ENCODE results near the gene NHLH2. TPM values are rescaled to one million over a fixed set of nuclear protein-coding genes. Genes with fewer than 3 reads are reported as not detected.

The NHLH2 gene
- total RNA-seq, 1 experiment from 2014 or later: not detected

GRCh38 chr1:115829023-115829674 is 11.8 kb downstream of the NHLH2 start:
- H3K4me1 ChIP-seq (ENCODE audit: control insufficient read depth in 1 of 2, insufficient read depth in 2 of 2, low read length in 2 of 2): peaks cover 9 to 15% of the 10 kb centered on the region in 2 experiments; a peak in 3 of 4 replicates
- H3K4me2 ChIP-seq (ENCODE audit: low read length): peak overlapping the region; percentile 40
- no peak overlapping the region for H3K27ac ChIP-seq (ENCODE audit: low read depth, low read length)
- ChIA-PET RAD21 (ENCODE audit: low non-redundant PET in 1 of 2, low total read pairs in 2 of 2, uncharacterized antibody in 2 of 2, unreplicated experiment in 2 of 2) (no interaction called here), CTCF (interaction anchor here (0.8 kb wide), 1 partner anchor 14 kb away, joined by 3 read pairs; no protein-coding TSS in a partner anchor), POLR2A (no interaction called here)
- no peak overlapping the region for H3K4me3 ChIP-seq (replicated peaks in 1 of 2; ENCODE audit: low read depth in 1 of 2, low read length in 2 of 2)
- H2AFZ ChIP-seq (ENCODE audit: low read depth, low read length, poor library complexity, severe bottlenecking): peak overlapping the region; percentile 90
- peak; percentile 24 for DNase-seq (ENCODE audit: low read depth, low spot score)
- H4K20me1 ChIP-seq (ENCODE audit: insufficient read depth): no peaks in the 10 kb centered on the region
- no TSS peak for BruUV-seq (replicated peaks)
- TF ChIP-seq JUND (IDR thresholded peaks at IDR 0.05) (0 out of 2 replicates have a peak, but pooled peaks have one; percentile 29), YY1 (IDR thresholded peaks at IDR 0.05; ENCODE audit: extremely low read depth, insufficient replicate concordance, low read depth, low read length) (no peak), ELF1 (IDR thresholded peaks at IDR 0.05; ENCODE audit: borderline replicate concordance, low read depth) (no peak), ZFX (IDR thresholded peaks at IDR 0.05) (no peak), ZNF274 (IDR thresholded peaks at IDR 0.05; ENCODE audit: low read depth, low read length) (no peak), RAD21 (IDR thresholded peaks at IDR 0.05; ENCODE audit: low read depth) (no peak), POLR2A (IDR thresholded peaks at IDR 0.05; ENCODE audit: borderline replicate concordance, extremely low read depth, insufficient read depth, insufficient read length) (no peak), MAX (IDR thresholded peaks at IDR 0.05) (no peak), FOSL1 (IDR thresholded peaks at IDR 0.05; ENCODE audit: low read depth) (peak; percentile 30; the same call in 1 of the 2 replicates), EZH2phosphoT487 (IDR thresholded peaks at IDR 0.05; ENCODE audit: borderline replicate concordance) (no peak), EGR1 (IDR thresholded peaks at IDR 0.05; ENCODE audit: low read depth) (no peak), EZH2 (IDR thresholded peaks at IDR 0.05) (no peak), CBX3 (IDR thresholded peaks at IDR 0.05; ENCODE audit: low read depth) (no peak), POLR2AphosphoS5 (IDR thresholded peaks at IDR 0.05; ENCODE audit: low read depth, low read length) (no peak), TCF7L2 (IDR thresholded peaks at IDR 0.05; ENCODE audit: borderline replicate concordance, extremely low read depth, insufficient read depth, insufficient read length) (peak; percentile 41), SRF (IDR thresholded peaks at IDR 0.05; ENCODE audit: low read depth) (no peak)
- TF ChIP-seq, protein P1, sequence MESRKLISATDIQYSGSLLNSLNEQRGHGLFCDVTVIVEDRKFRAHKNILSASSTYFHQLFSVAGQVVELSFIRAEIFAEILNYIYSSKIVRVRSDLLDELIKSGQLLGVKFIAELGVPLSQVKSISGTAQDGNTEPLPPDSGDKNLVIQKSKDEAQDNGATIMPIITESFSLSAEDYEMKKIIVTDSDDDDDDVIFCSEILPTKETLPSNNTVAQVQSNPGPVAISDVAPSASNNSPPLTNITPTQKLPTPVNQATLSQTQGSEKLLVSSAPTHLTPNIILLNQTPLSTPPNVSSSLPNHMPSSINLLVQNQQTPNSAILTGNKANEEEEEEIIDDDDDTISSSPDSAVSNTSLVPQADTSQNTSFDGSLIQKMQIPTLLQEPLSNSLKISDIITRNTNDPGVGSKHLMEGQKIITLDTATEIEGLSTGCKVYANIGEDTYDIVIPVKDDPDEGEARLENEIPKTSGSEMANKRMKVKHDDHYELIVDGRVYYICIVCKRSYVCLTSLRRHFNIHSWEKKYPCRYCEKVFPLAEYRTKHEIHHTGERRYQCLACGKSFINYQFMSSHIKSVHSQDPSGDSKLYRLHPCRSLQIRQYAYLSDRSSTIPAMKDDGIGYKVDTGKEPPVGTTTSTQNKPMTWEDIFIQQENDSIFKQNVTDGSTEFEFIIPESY (IDR thresholded peaks at IDR 0.05; ENCODE audit: extremely low read depth, insufficient replicate concordance, low read length): no peak
- TF ChIP-seq, protein P2, sequence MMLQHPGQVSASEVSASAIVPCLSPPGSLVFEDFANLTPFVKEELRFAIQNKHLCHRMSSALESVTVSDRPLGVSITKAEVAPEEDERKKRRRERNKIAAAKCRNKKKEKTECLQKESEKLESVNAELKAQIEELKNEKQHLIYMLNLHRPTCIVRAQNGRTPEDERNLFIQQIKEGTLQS (IDR thresholded peaks at IDR 0.05): no peak; the same call in 1 of the 2 replicates
- TF ChIP-seq, protein P3, sequence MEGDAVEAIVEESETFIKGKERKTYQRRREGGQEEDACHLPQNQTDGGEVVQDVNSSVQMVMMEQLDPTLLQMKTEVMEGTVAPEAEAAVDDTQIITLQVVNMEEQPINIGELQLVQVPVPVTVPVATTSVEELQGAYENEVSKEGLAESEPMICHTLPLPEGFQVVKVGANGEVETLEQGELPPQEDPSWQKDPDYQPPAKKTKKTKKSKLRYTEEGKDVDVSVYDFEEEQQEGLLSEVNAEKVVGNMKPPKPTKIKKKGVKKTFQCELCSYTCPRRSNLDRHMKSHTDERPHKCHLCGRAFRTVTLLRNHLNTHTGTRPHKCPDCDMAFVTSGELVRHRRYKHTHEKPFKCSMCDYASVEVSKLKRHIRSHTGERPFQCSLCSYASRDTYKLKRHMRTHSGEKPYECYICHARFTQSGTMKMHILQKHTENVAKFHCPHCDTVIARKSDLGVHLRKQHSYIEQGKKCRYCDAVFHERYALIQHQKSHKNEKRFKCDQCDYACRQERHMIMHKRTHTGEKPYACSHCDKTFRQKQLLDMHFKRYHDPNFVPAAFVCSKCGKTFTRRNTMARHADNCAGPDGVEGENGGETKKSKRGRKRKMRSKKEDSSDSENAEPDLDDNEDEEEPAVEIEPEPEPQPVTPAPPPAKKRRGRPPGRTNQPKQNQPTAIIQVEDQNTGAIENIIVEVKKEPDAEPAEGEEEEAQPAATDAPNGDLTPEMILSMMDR (IDR thresholded peaks at IDR 0.05 in 2 of 3, conservative IDR thresholded peaks at IDR 0.05 in 1 of 3; ENCODE audit: borderline replicate concordance in 1 of 3, insufficient read depth in 1 of 3, low read depth in 2 of 3, low read length in 2 of 3): no peak
- no peaks in the 10 kb centered on the region for H3K9me2 ChIP-seq (ENCODE audit: insufficient read depth)
- no peaks in the 10 kb centered on the region for H3K79me2 ChIP-seq (ENCODE audit: insufficient read depth, low read length)
- peak; percentile 72 for ATAC-seq
- intact Hi-C loops (cut with micrococcal nuclease): no loop called here
- H3K9me3 ChIP-seq (ENCODE audit: control insufficient read depth in 1 of 2, insufficient read depth in 1 of 2, low read depth in 1 of 2, low read length in 2 of 2): no peaks in the 10 kb centered on the region
- H3K36me3 ChIP-seq (ENCODE audit: control insufficient read depth in 1 of 2, insufficient read depth in 2 of 2, low read length in 2 of 2): no peaks in the 10 kb centered on the region
- no peaks in the 10 kb centered on the region for H3K27me3 ChIP-seq (ENCODE audit: insufficient read depth, low read length)
- H3K9ac ChIP-seq (ENCODE audit: low read length): no peak overlapping the region

Data from HCT116 (cell line).